K562 (cell line): ENCODE results near the gene ABCA3. TPM values are rescaled to one million over a fixed set of nuclear protein-coding genes. Genes with fewer than 3 reads are reported as not detected.

ENCODE experiments used
- MGA ChIP-seq: fragments of 450-650 bp; IDR thresholded peaks from 2 replicates; pipeline ENCODE4 v1.6.1; 2016; ENCODE audit warnings: mild to moderate bottlenecking, moderate library complexity
- ZNF316 ChIP-seq: fragments of 450-650 bp; IDR thresholded peaks from 2 replicates; pipeline ENCODE4 v1.6.1; 2016
- polyA plus RNA-seq, 8 experiments: library from polyadenylated mRNA; depleted of rRNA in 4 of 8; stranded (reverse) in 5 of 8; unstranded in 3 of 8; fragments of >200 nt; fragmentation: Nextera tagmentation in 2 of 8; fragmentation: Illumina TruSeq in 1 of 8; extraction: Ambion mirVana in 2 of 8; extraction: Trizol in 1 of 8; gene quantifications; 2 replicates each; pipeline versions ENCODE4 v1.2.1 to v1.2.3, GENCODE V29; 2011 to 2014; ENCODE audit warnings: inconsistent platforms in 1 of 8, missing spikeins in 1 of 8
- total RNA-seq, 7 experiments: library from RNA; depleted of rRNA in 6 of 7; stranded (reverse); fragments of >200 nt in 6 of 7; fragmentation: Illumina TruSeq in 2 of 7; extraction: Trizol in 2 of 7; gene quantifications; 2 replicates each; pipeline versions ENCODE4 v1.2.1 to v1.2.3, GENCODE V29; 2011 to 2021; ENCODE audit warnings: low replicate concordance in 1 of 7
- TF ChIP-seq, protein P1 (sequence below), 2 experiments: fragments of 450-650 bp; formaldehyde crosslinking in 1 of 2; IDR thresholded peaks; 2 replicates each; pipeline versions ENCODE4 v1.4.0 to v1.6.1; 2014 to 2020; ENCODE audit warnings: mild to moderate bottlenecking in 2 of 2, borderline replicate concordance in 1 of 2, low read depth in 1 of 2

Gene ABCA3
- total and polyA plus RNA-seq, 9 of the 15 experiments (the other 6 are each of a cell fraction or from before 2014, with no cell fraction given): 0.66 to 23.7 (median 6.9) TPM

DNA sequence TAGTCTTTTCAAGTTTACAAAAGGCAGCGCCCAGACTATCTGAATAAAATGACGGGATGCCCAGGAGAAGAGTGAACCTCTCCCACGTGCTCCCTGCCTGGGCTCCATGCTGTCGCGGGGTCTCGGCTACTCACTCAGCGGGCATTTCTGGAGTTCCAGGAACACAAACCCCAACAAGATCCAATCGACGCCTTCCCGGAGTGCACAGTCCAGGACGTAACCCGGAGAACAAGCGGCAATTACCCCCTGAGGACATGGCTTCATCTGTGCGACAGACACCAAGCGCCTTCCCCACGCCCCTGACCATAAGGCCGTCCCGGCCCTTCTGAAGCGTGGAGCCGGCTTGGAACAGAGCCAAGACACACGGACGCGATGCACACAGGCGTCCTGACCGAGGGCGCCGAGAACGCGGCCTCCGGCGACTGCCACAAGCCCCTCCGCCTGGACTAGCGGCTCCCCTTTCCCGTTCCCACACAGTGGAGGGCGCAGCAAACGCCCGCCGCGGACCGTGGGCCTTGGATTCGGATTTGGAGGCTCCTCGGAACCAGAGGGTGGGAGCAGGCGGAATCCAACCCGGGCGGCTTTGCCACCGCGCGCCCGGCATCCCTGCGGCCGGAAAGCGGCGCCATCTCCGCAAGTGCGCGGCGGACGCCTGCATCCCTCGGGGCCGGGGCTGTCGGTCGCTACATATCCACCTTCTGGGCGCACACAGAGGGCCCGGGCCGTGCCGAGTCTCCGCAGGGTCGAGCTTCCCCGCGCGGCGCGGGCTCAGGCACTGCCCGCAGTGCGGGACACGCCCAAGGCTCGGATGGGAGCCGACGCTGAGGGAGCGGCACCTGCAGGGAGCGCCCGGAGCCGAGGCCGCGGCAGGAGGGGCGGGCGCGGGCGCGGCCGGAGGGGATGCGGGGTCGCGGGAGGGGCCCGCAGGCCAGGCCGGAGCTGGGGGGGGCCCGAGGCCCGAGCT is 725 bp downstream of the ABCA3 start (continued):
- TF ChIP-seq, protein P1, sequence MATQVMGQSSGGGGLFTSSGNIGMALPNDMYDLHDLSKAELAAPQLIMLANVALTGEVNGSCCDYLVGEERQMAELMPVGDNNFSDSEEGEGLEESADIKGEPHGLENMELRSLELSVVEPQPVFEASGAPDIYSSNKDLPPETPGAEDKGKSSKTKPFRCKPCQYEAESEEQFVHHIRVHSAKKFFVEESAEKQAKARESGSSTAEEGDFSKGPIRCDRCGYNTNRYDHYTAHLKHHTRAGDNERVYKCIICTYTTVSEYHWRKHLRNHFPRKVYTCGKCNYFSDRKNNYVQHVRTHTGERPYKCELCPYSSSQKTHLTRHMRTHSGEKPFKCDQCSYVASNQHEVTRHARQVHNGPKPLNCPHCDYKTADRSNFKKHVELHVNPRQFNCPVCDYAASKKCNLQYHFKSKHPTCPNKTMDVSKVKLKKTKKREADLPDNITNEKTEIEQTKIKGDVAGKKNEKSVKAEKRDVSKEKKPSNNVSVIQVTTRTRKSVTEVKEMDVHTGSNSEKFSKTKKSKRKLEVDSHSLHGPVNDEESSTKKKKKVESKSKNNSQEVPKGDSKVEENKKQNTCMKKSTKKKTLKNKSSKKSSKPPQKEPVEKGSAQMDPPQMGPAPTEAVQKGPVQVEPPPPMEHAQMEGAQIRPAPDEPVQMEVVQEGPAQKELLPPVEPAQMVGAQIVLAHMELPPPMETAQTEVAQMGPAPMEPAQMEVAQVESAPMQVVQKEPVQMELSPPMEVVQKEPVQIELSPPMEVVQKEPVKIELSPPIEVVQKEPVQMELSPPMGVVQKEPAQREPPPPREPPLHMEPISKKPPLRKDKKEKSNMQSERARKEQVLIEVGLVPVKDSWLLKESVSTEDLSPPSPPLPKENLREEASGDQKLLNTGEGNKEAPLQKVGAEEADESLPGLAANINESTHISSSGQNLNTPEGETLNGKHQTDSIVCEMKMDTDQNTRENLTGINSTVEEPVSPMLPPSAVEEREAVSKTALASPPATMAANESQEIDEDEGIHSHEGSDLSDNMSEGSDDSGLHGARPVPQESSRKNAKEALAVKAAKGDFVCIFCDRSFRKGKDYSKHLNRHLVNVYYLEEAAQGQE (IDR thresholded peaks at IDR 0.05; ENCODE audit: borderline replicate concordance): no peak; the same call in 1 of the 2 replicates
- TF ChIP-seq, protein P1 (CRISPR knock-in tag; IDR thresholded peaks at IDR 0.05; ENCODE audit: low read depth): no peak
- TF ChIP-seq MGA: peak; percentile 99
- TF ChIP-seq ZNF316: no peak
